T-cell (primary cell): ENCODE data around the gene CLEC2B. TPM values are rescaled to one million over a fixed set of nuclear protein-coding genes. Genes with fewer than 3 reads are reported as not detected.

Source experiments
- ATAC-seq, 4 experiments: fragments of 200-7000 bp in 3 of 4; fragments of 150-1000 bp in 1 of 4; cut with Tn5 transposase; replicated peaks in 1 of 4; 1 replicate in 3 of 4; 2 replicates in 1 of 4; pipeline ENCODE4 v1.10.0; 2021; ENCODE audit warnings: moderate library complexity in 3 of 4, mild to moderate bottlenecking in 2 of 4, moderate number of reproducible peaks in 1 of 4
- CTCF ChIA-PET, 2 donors: fragments of 300-600 bp; sonication (Branson Sonifier 250); formaldehyde crosslinking; loops; one replicate each; lab custom pipeline; 2022; ENCODE audit warnings: antibody characterized with exemption in 2 of 2; lab: Charles Lee
- POLR2A ChIA-PET, 2 donors: fragments of 300-600 bp; sonication (Branson Sonifier 250); formaldehyde crosslinking; loops; one replicate each; lab custom pipeline; 2022; ENCODE audit warnings: antibody characterized with exemption in 2 of 2; lab: Charles Lee
- DNase-seq, 35 experiments: peaks; one replicate each; pipeline versions ENCODE4 v3.0.0 to v3.0.0-alpha.2; 2013 to 2023
- H3K27ac ChIP-seq: one replicate; pipeline ENCODE4 v1.5.1; 2013; ENCODE audit warnings: low read length
- H3K27me3 ChIP-seq, 2 experiments: replicated peaks in 1 of 2; 1 replicate in 1 of 2; 2 replicates in 1 of 2; pipeline versions ENCODE4 v1.6.1 to v1.7.0; 2013; ENCODE audit warnings: low read length in 1 of 2, mixed read lengths in 1 of 2; ENCODE audit not compliant: control insufficient read depth in 2 of 2, insufficient read depth in 2 of 2; ENCODE audit errors: extremely low read depth in 1 of 2
- H3K36me3 ChIP-seq, 2 donors: 1 replicate in 1 of 2; 2 replicates in 1 of 2; pipeline versions ENCODE4 v1.6.1 to v1.7.0; 2013; ENCODE audit warnings: low read length in 1 of 2; ENCODE audit not compliant: control insufficient read depth in 2 of 2, insufficient read depth in 1 of 2; ENCODE audit errors: extremely low read depth in 1 of 2
- H3K4me1 ChIP-seq, 2 experiments: 1 replicate in 1 of 2; 2 replicates in 1 of 2; pipeline versions ENCODE4 v1.6.1 to v1.7.0; 2013; ENCODE audit warnings: low read length in 2 of 2, mixed read lengths in 1 of 2; ENCODE audit not compliant: insufficient read depth in 2 of 2, control insufficient read depth in 1 of 2; ENCODE audit errors: extremely low read depth in 1 of 2
- H3K4me3 ChIP-seq, 2 donors: 1 replicate in 1 of 2; 2 replicates in 1 of 2; pipeline versions ENCODE4 v1.5.1 to v1.7.0; 2013; ENCODE audit warnings: mild to moderate bottlenecking in 2 of 2, low read length in 1 of 2, moderate library complexity in 1 of 2; ENCODE audit not compliant: control insufficient read depth in 1 of 2; ENCODE audit errors: extremely low read depth in 1 of 2
- H3K9me3 ChIP-seq: 2 replicates; pipeline ENCODE4 v1.7.0; 2013
- H3K27ac Mint-ChIP-seq, 2 donors: one replicate each; pipeline ENCODE4 v1.8.0; 2020 to 2021; ENCODE audit warnings: mild to moderate bottlenecking in 2 of 2, mixed read lengths in 2 of 2
- H3K27me3 Mint-ChIP-seq, 2 donors: one replicate each; pipeline ENCODE4 v1.8.0; 2021 to 2022; ENCODE audit warnings: mixed read lengths in 2 of 2
- H3K36me3 Mint-ChIP-seq: one replicate; pipeline ENCODE4 v1.8.0; 2021; ENCODE audit warnings: mixed read lengths
- H3K4me1 Mint-ChIP-seq, 3 donors: one replicate each; pipeline ENCODE4 v1.8.0; 2020 to 2022; ENCODE audit warnings: mixed read lengths in 3 of 3, mild to moderate bottlenecking in 1 of 3
- H3K4me3 Mint-ChIP-seq, 3 donors: one replicate each; pipeline ENCODE4 v1.8.0; 2020 to 2022; ENCODE audit warnings: mild to moderate bottlenecking in 3 of 3, mixed read lengths in 3 of 3, moderate library complexity in 3 of 3
- H3K9me3 Mint-ChIP-seq, 3 donors: one replicate each; pipeline ENCODE4 v1.8.0; 2020 to 2022; ENCODE audit warnings: mixed read lengths in 3 of 3
- WGBS: methylation state at CpG from one replicate; pipeline ENCODE4 v1.1.5; 2013; ENCODE audit warnings: missing lambda C conversion rate; ENCODE audit not compliant: insufficient coverage; 5-methylcytosine and 5-hydroxymethylcytosine counted together
- total RNA-seq, 35 experiments: library from RNA in 6 of 35; stranded (reverse) in 6 of 35; fragments of 120-200 nt in 1 of 35; gene quantifications; one replicate each; pipeline versions ENCODE4 v1.2.1 to v1.2.4 and lab custom pipeline; 2013 to 2026

CLEC2B gene
- total RNA-seq, 5 donors from 2014 or later (not counting 1 experiment from before 2014, with no cell fraction given), result 60.0 to 101 (median 74.7) TPM

GRCh38 chr12:9851050-9851449 lies 18.1 kb downstream of the CLEC2B start:
- DNase-seq, result no peak
- 100% methylated on average over 1 of the region's 5 CpGs for WGBS
- Histone ChIP-seq H3K4me1 (peaks cover 2% of the 10 kb centered on the region in 2 experiments), H3K27ac (no peak overlapping the region), H3K4me3 (no peak overlapping the region), H3K36me3 (peaks cover 0 to 39% of the 10 kb centered on the region in 2 donors), H3K9me3 (no peaks in the 10 kb centered on the region), H3K27me3 (peaks cover 0 to 5% of the 10 kb centered on the region in 2 experiments)
- ChIA-PET CTCF (interaction anchor here (0.6 to 0.9 kb wide), 3 partner anchors 20 to 995 kb away, joined by 3 to 5 read pairs (median 3); no protein-coding TSS in a partner anchor), POLR2A (interaction anchor here (0.6 to 0.8 kb wide), 5 partner anchors 13 to 1695 kb away, joined by 4 to 9 read pairs (median 5); no protein-coding TSS in a partner anchor)
- H3K36me3 Mint-ChIP-seq, result peaks cover 69% of the 10 kb centered on the region
- H3K4me1 Mint-ChIP-seq, result peaks cover 24 to 41% (median 25%) of the 10 kb centered on the region in 3 donors
- ATAC-seq, result no peak
- peaks cover 15 to 22% (median 19%) of the 10 kb centered on the region in 3 donors for H3K9me3 Mint-ChIP-seq
- H3K4me3 Mint-ChIP-seq, result no peak overlapping the region
- H3K27ac Mint-ChIP-seq, result peak overlapping the region in 1 of 2 donors; percentile 30
- H3K27me3 Mint-ChIP-seq, result no peaks in the 10 kb centered on the region

- Histone ChIP-seq H3K27me3 (peaks cover 0 to 5% of the 10 kb centered on the region in 2 experiments), H3K4me1 (peaks cover 2% of the 10 kb centered on the region in 2 experiments), H3K27ac (no peak overlapping the region), H3K36me3 (peaks cover 0 to 27% of the 10 kb centered on the region in 2 donors), H3K4me3 (no peak overlapping the region), H3K9me3 (no peaks in the 10 kb centered on the region)
- no CpG with 5 or more reads among the region's 5 CpGs for WGBS
- DNase-seq (no peak), ATAC-seq (no peak)
- Mint-ChIP-seq H3K27ac (no peak overlapping the region), H3K4me1 (peaks cover 11 to 21% (median 12%) of the 10 kb centered on the region in 3 donors), H3K4me3 (no peak overlapping the region), H3K36me3 (peaks cover 53% of the 10 kb centered on the region), H3K9me3 (peaks cover 15 to 30% (median 29%) of the 10 kb centered on the region in 3 donors), H3K27me3 (no peaks in the 10 kb centered on the region)
- ChIA-PET POLR2A (interaction anchor here in 1 of 2 donors (0.5 kb wide), 1 partner anchor 83 kb away, joined by 3 read pairs; no protein-coding TSS in a partner anchor), CTCF (no interaction called here)
These were observed 20.3 kb downstream of the CLEC2B start for GRCh38 chr12:9848899-9849298.

- no peak for ATAC-seq
- CTCF ChIA-PET, result no interaction called here
- WGBS, result no CpG with 5 or more reads among the region's 3 CpGs
- no peaks in the 10 kb centered on the region for H3K27me3 Mint-ChIP-seq
- no peaks in the 10 kb centered on the region for H3K4me1 ChIP-seq
- no peaks in the 10 kb centered on the region for H3K4me1 Mint-ChIP-seq
- peaks cover 15 to 26% (median 26%) of the 10 kb centered on the region in 3 donors for H3K9me3 Mint-ChIP-seq
- H3K27me3 ChIP-seq, result no peaks in the 10 kb centered on the region
- no peak overlapping the region for H3K4me3 Mint-ChIP-seq
- no peak overlapping the region for H3K27ac Mint-ChIP-seq
- POLR2A ChIA-PET, result no interaction called here
- no peaks in the 10 kb centered on the region for H3K36me3 ChIP-seq
- peaks cover 17% of the 10 kb centered on the region for H3K36me3 Mint-ChIP-seq
- no peaks in the 10 kb centered on the region for H3K9me3 ChIP-seq
- DNase-seq, result no peak
- H3K27ac ChIP-seq, result no peak overlapping the region
- no peak overlapping the region for H3K4me3 ChIP-seq
These were observed 25.7 kb downstream of the CLEC2B start for GRCh38 chr12:9843407-9843806.

- no peak overlapping the region for H3K27ac ChIP-seq
- no peaks in the 10 kb centered on the region for H3K4me1 ChIP-seq
- no peaks in the 10 kb centered on the region for H3K27me3 Mint-ChIP-seq
- H3K27ac Mint-ChIP-seq, result no peak overlapping the region
- CTCF ChIA-PET, result no interaction called here
- POLR2A ChIA-PET, result no interaction called here
- peaks cover 0 to 3% (median 0%) of the 10 kb centered on the region in 3 donors for H3K4me1 Mint-ChIP-seq
- H3K36me3 ChIP-seq, result peaks cover 0 to 2% of the 10 kb centered on the region in 2 donors
- H3K9me3 Mint-ChIP-seq, result no peaks in the 10 kb centered on the region
- H3K4me3 ChIP-seq, result no peak overlapping the region
- no peak for DNase-seq
- no peaks in the 10 kb centered on the region for H3K9me3 ChIP-seq
- H3K36me3 Mint-ChIP-seq, result no peaks in the 10 kb centered on the region
- ATAC-seq, result no peak
- no peaks in the 10 kb centered on the region for H3K27me3 ChIP-seq
- WGBS, result no CpG with 5 or more reads among the region's 3 CpGs
- no peak overlapping the region for H3K4me3 Mint-ChIP-seq
These were observed 37.4 kb downstream of the CLEC2B start for GRCh38 chr12:9831720-9832119.

GRCh38 chr12:9829982-9830381 lies 39.2 kb downstream of the CLEC2B start:
- peak overlapping the region in 2 of 3 donors; percentile 14 to 34 for H3K4me3 Mint-ChIP-seq
- H3K36me3 Mint-ChIP-seq, result no peaks in the 10 kb centered on the region
- no peaks in the 10 kb centered on the region for H3K27me3 Mint-ChIP-seq
- peaks cover 0 to 10% (median 0%) of the 10 kb centered on the region in 3 donors for H3K4me1 Mint-ChIP-seq
- POLR2A ChIA-PET, result no interaction called here
- Histone ChIP-seq H3K4me3 (no peak overlapping the region), H3K4me1 (no peaks in the 10 kb centered on the region), H3K27me3 (no peaks in the 10 kb centered on the region), H3K9me3 (no peaks in the 10 kb centered on the region), H3K27ac (no peak overlapping the region), H3K36me3 (peaks cover 0 to 2% of the 10 kb centered on the region in 2 donors)
- DNase-seq (no peak), ATAC-seq (no peak)
- H3K27ac Mint-ChIP-seq, result no peak overlapping the region
- H3K9me3 Mint-ChIP-seq, result peaks cover 0 to 4% (median 0%) of the 10 kb centered on the region in 3 donors
- 100% methylated on average over 1 of the region's 5 CpGs for WGBS
- CTCF ChIA-PET, result interaction anchor here in 1 of 2 donors (0.8 to 1.2 kb wide), 2 partner anchors 16 to 79 kb away, joined by 3 to 4 read pairs; no protein-coding TSS in a partner anchor

- CTCF ChIA-PET, result interaction anchor here in 1 of 2 donors (0.8 to 1.2 kb wide), 2 partner anchors 16 to 79 kb away, joined by 3 to 4 read pairs; no protein-coding TSS in a partner anchor
- DNase-seq (no peak), ATAC-seq (no peak)
- no CpG with 5 or more reads among the region's 3 CpGs for WGBS
- H3K36me3 Mint-ChIP-seq, result no peaks in the 10 kb centered on the region
- Histone ChIP-seq H3K27ac (no peak overlapping the region), H3K36me3 (peaks cover 0 to 2% of the 10 kb centered on the region in 2 donors), H3K27me3 (no peaks in the 10 kb centered on the region), H3K4me3 (peak overlapping the region in 1 of 2 donors; percentile 10), H3K9me3 (no peaks in the 10 kb centered on the region), H3K4me1 (no peaks in the 10 kb centered on the region)
- H3K27ac Mint-ChIP-seq, result no peak overlapping the region
- peaks cover 0 to 2% of the 10 kb centered on the region in 2 donors for H3K27me3 Mint-ChIP-seq
- POLR2A ChIA-PET, result no interaction called here
- H3K4me3 Mint-ChIP-seq, result peak overlapping the region in 2 of 3 donors; percentile 14 to 34
- H3K4me1 Mint-ChIP-seq, result peaks cover 0 to 10% (median 0%) of the 10 kb centered on the region in 3 donors
- H3K9me3 Mint-ChIP-seq, result peaks cover 0 to 4% (median 0%) of the 10 kb centered on the region in 3 donors
These were observed 39.7 kb downstream of the CLEC2B start for GRCh38 chr12:9829483-9829882.
